Trophoblast cell (in vitro differentiated cells and primary cell): ENCODE data around the gene RPAP2.
"Not testable (repeated sequence)": the region's sequence is repeated elsewhere in the genome, so short reads cannot be mapped to it uniquely, and the experiment has no call there.

Source experiments
- DNase-seq, 2 donors: peaks; one replicate each; pipeline ENCODE4 v3.0.0-alpha.2; 2016
- H2AFZ ChIP-seq: 2 replicates; pipeline ENCODE4 v1.6.1; 2013; ENCODE audit warnings: low read length, moderate library complexity, mild to moderate bottlenecking; ENCODE audit not compliant: insufficient read depth, poor library complexity
- H2AK5ac ChIP-seq: 2 replicates; pipeline ENCODE4 v1.6.1; 2013; ENCODE audit warnings: mild to moderate bottlenecking, low read length
- H2BK120ac ChIP-seq: 2 replicates; pipeline ENCODE4 v1.6.1; 2013; ENCODE audit warnings: low read length, mild to moderate bottlenecking, moderate library complexity; ENCODE audit not compliant: insufficient read depth, poor library complexity
- H2BK12ac ChIP-seq: 2 replicates; pipeline ENCODE4 v1.6.1; 2013; ENCODE audit warnings: mild to moderate bottlenecking, low read length, moderate library complexity
- H2BK5ac ChIP-seq: 2 replicates; pipeline ENCODE4 v1.6.1; 2013; ENCODE audit warnings: low read length, low read depth, moderate library complexity, mild to moderate bottlenecking; ENCODE audit not compliant: poor library complexity
- H3K14ac ChIP-seq: 2 replicates; pipeline ENCODE4 v1.6.1; 2013; ENCODE audit warnings: mild to moderate bottlenecking, low read length
- H3K18ac ChIP-seq: 2 replicates; pipeline ENCODE4 v1.6.1; 2013; ENCODE audit warnings: mild to moderate bottlenecking, low read length
- H3K23ac ChIP-seq: 2 replicates; pipeline ENCODE4 v1.6.1; 2013; ENCODE audit warnings: low read length
- H3K27ac ChIP-seq: 2 replicates; pipeline ENCODE4 v1.5.1; 2013; ENCODE audit warnings: low read depth, mild to moderate bottlenecking, inconsistent platforms, low read length, moderate library complexity
- H3K27me3 ChIP-seq: 2 replicates; pipeline ENCODE4 v1.6.1; 2013; ENCODE audit warnings: inconsistent platforms, mild to moderate bottlenecking, low read length, moderate library complexity; ENCODE audit not compliant: insufficient read depth
- H3K36me3 ChIP-seq, 2 experiments: 1 replicate in 1 of 2; 2 replicates in 1 of 2; pipeline ENCODE4 v1.6.1; 2013; ENCODE audit warnings: low read length in 2 of 2, mild to moderate bottlenecking in 2 of 2, moderate library complexity in 1 of 2; ENCODE audit not compliant: insufficient read depth in 2 of 2, control insufficient read depth in 1 of 2
- H3K4ac ChIP-seq: 2 replicates; pipeline ENCODE4 v1.6.1; 2013; ENCODE audit warnings: low read depth, mild to moderate bottlenecking, low read length, moderate library complexity
- H3K4me1 ChIP-seq, 2 experiments: 1 replicate in 1 of 2; 2 replicates in 1 of 2; pipeline ENCODE4 v1.6.1; 2013; ENCODE audit warnings: low read length in 2 of 2, mild to moderate bottlenecking in 2 of 2, moderate library complexity in 1 of 2; ENCODE audit not compliant: insufficient read depth in 2 of 2, control insufficient read depth in 1 of 2
- H3K4me2 ChIP-seq: 2 replicates; pipeline ENCODE4 v1.6.1; 2013; ENCODE audit warnings: inconsistent platforms, mild to moderate bottlenecking, low read length, moderate library complexity
- H3K4me3 ChIP-seq: 2 replicates; pipeline ENCODE4 v1.5.1; 2013; ENCODE audit warnings: mild to moderate bottlenecking, low read depth, low read length, inconsistent platforms
- H3K79me1 ChIP-seq: one replicate; pipeline ENCODE4 v1.6.1; 2013; ENCODE audit warnings: low read length
- H3K79me2 ChIP-seq: 2 replicates; pipeline ENCODE4 v1.6.1; 2013; ENCODE audit warnings: low read length, mild to moderate bottlenecking; ENCODE audit not compliant: control insufficient read depth, insufficient read depth, poor library complexity
- H3K9ac ChIP-seq: 2 replicates; pipeline ENCODE4 v1.6.1; 2013; ENCODE audit warnings: mild to moderate bottlenecking, low read length
- H3K9me3 ChIP-seq: 2 replicates; pipeline ENCODE4 v1.6.1; 2013; ENCODE audit warnings: low read depth, mild to moderate bottlenecking, control low read depth, inconsistent platforms, low read length; ENCODE audit not compliant: insufficient read depth
- H4K12ac ChIP-seq: 2 replicates; pipeline ENCODE4 v1.6.1; 2013; ENCODE audit warnings: low read depth, mild to moderate bottlenecking, low read length, moderate library complexity
- H4K8ac ChIP-seq: 2 replicates; pipeline ENCODE4 v1.6.1; 2013; ENCODE audit warnings: low read depth, mild to moderate bottlenecking, low read length, moderate library complexity
- H4K91ac ChIP-seq: one replicate; pipeline ENCODE4 v1.6.1; 2013; ENCODE audit warnings: low read depth, mild to moderate bottlenecking, low read length, moderate library complexity
- WGBS: extraction: QIAGEN DNeasy Blood & Tissue Kit; methylation state at CpG from one replicate; pipeline ENCODE4 v1.1.7; 2013; ENCODE audit warnings: missing lambda C conversion rate; ENCODE audit not compliant: insufficient read length, insufficient coverage; ENCODE audit errors: extremely low coverage; 5-methylcytosine and 5-hydroxymethylcytosine counted together

Gene RPAP2

DNA sequence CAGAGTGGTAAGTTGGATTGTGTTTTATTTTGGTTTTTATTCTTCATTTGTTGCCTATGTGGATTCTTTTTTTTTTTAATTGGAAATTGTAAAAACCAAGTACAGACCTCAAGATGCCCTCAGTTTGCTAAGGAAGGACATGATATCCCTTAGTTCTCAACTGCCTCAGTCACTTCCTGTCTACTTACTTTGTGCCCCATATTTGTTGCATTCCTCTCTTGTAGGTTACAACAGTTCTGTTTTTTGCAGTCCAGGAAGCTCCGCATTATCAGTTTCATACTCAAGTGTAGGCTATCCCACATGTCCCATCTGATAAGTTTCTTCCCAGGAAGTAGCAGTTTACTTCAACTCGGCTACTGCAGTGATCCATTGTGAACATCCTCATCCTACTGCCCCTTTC, 82.0 kb downstream of the RPAP2 start:
- H4K91ac ChIP-seq, result no peak overlapping the region
- no peak overlapping the region for H3K4ac ChIP-seq
- H3K9me3 ChIP-seq, result no peaks in the 10 kb centered on the region
- no peak overlapping the region for H3K9ac ChIP-seq
- no peak for DNase-seq
- no peak overlapping the region for H3K14ac ChIP-seq
- peaks cover 1 to 2% of the 10 kb centered on the region in 2 experiments for H3K36me3 ChIP-seq
- H3K4me2 ChIP-seq, result no peak overlapping the region
- H3K79me2 ChIP-seq, result no peaks in the 10 kb centered on the region
- no peak overlapping the region for H3K4me3 ChIP-seq
- no peak overlapping the region for H3K18ac ChIP-seq
- no CpG with 5 or more reads among the region's 2 CpGs for WGBS
- no peak overlapping the region for H3K27ac ChIP-seq
- no peak overlapping the region for H2BK5ac ChIP-seq
- H3K27me3 ChIP-seq, result no peaks in the 10 kb centered on the region
- no peak overlapping the region for H4K12ac ChIP-seq
- no peak overlapping the region for H2AK5ac ChIP-seq
- no peaks in the 10 kb centered on the region for H3K79me1 ChIP-seq
- no peak overlapping the region for H4K8ac ChIP-seq
- H2AFZ ChIP-seq, result no peak overlapping the region
- H3K23ac ChIP-seq, result no peak overlapping the region
- H3K4me1 ChIP-seq, result no peaks in the 10 kb centered on the region
- no peak overlapping the region for H2BK12ac ChIP-seq
- H2BK120ac ChIP-seq, result no peak overlapping the region

DNA sequence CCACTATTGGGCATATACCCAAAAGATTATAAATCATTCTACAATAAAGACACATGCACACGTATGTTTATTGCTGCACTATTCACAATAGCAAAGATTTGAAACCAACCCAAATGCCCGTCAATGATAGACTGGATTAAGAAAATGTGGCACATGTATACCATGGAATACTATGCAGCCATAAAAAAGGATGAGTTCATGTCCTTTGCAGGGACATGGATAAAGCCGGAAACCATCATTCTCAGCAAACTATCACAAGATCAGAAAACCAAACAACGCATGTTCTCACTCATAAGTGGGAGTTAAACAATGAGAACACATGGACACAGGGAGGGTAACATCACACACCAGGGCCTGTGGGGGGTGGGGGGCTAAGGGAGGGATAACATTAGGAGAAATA, 95.1 kb downstream of the RPAP2 start:
- H3K4me1 ChIP-seq, H3K27me3 ChIP-seq, H4K91ac ChIP-seq, H3K9me3 ChIP-seq, H3K79me1 ChIP-seq, H2BK5ac ChIP-seq, H3K4me2 ChIP-seq, H3K9ac ChIP-seq, H2BK120ac ChIP-seq, H3K27ac ChIP-seq, H3K23ac ChIP-seq, H4K12ac ChIP-seq, H2AFZ ChIP-seq, H3K4me3 ChIP-seq, H3K4ac ChIP-seq, H3K36me3 ChIP-seq, H3K79me2 ChIP-seq, H3K14ac ChIP-seq, DNase-seq, H2BK12ac ChIP-seq, H2AK5ac ChIP-seq, H3K18ac ChIP-seq, H4K8ac ChIP-seq: not testable (repeated sequence)
- WGBS, result no CpG with 5 or more reads among the region's 4 CpGs

DNA sequence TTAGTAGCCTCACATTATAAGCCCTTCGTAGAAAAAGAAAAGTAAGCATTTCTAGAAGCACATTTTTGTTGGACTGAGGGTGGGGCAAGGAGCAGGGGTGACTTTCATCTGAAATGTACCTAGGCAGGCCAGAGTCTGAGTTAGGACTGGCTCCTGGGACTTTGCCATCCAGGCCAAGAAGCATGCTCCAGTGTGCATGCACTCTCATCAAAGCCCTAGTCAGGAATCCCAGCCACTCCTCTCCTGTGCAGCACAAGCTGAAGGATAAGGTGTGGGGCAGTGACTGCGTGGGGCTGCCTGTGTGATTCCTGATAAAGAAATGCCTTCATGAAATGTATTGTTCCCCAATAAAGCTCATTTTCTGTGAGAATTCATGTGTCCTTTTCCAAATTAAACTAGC, 99.7 kb downstream of the RPAP2 start:
- Histone ChIP-seq H3K27me3 (no peaks in the 10 kb centered on the region), H3K9ac (no peak overlapping the region), H2BK120ac (no peak overlapping the region), H3K4me3 (no peak overlapping the region), H4K8ac (no peak overlapping the region), H3K4me1 (peaks cover 0 to 2% of the 10 kb centered on the region in 2 experiments), H4K91ac (no peak overlapping the region), H3K4ac (no peak overlapping the region), H4K12ac (no peak overlapping the region), H3K27ac (no peak overlapping the region), H3K18ac (no peak overlapping the region), H3K79me2 (no peaks in the 10 kb centered on the region), H3K4me2 (no peak overlapping the region), H3K9me3 (peaks cover 7% of the 10 kb centered on the region), H2AFZ (no peak overlapping the region), H2BK5ac (no peak overlapping the region), H3K14ac (no peak overlapping the region), H3K23ac (no peak overlapping the region), H3K79me1 (no peaks in the 10 kb centered on the region), H2AK5ac (no peak overlapping the region), H2BK12ac (no peak overlapping the region), H3K36me3 (no peaks in the 10 kb centered on the region)
- WGBS, result no CpG with 5 or more reads among the region's 2 CpGs
- no peak for DNase-seq

GRCh38 chr1:92399076-92399475, 100.2 kb downstream of the RPAP2 start:
- no peaks in the 10 kb centered on the region for H3K79me2 ChIP-seq
- no peak overlapping the region for H4K8ac ChIP-seq
- no peak overlapping the region for H3K4me2 ChIP-seq
- H2AFZ ChIP-seq, result no peak overlapping the region
- H4K91ac ChIP-seq, result no peak overlapping the region
- H4K12ac ChIP-seq, result no peak overlapping the region
- no peak overlapping the region for H3K23ac ChIP-seq
- no peak overlapping the region for H3K18ac ChIP-seq
- H2BK12ac ChIP-seq, result no peak overlapping the region
- H3K4me1 ChIP-seq, result peaks cover 0 to 2% of the 10 kb centered on the region in 2 experiments
- H3K9ac ChIP-seq, result no peak overlapping the region
- H3K4me3 ChIP-seq, result no peak overlapping the region
- no peak overlapping the region for H2BK120ac ChIP-seq
- H3K79me1 ChIP-seq, result no peaks in the 10 kb centered on the region
- H3K27ac ChIP-seq, result no peak overlapping the region
- H3K36me3 ChIP-seq, result no peaks in the 10 kb centered on the region
- DNase-seq, result peak; percentile 8 to 55
- peaks cover 10% of the 10 kb centered on the region for H3K9me3 ChIP-seq
- H3K14ac ChIP-seq, result no peak overlapping the region
- no peak overlapping the region for H2AK5ac ChIP-seq
- H3K27me3 ChIP-seq, result no peaks in the 10 kb centered on the region
- no peak overlapping the region for H3K4ac ChIP-seq
- H2BK5ac ChIP-seq, result no peak overlapping the region
